OCI-LY3 (cell line): ENCODE measurements around the gene HOXA6.

Source experiments
- H2AFZ ChIP-seq: fragments of 200-600, 300-600 bp; shearing (Covaris generic); 2 replicates; pipeline ENCODE4 v1.6.0; 2014; ENCODE audit warnings: antibody characterized with exemption, low read depth, low read length
- H3K27ac ChIP-seq: fragments of 200-600, 300-600 bp; sonication (generic); 2 replicates; pipeline ENCODE4 v1.5.1; 2014; ENCODE audit warnings: mild to moderate bottlenecking, low read length, moderate library complexity, mixed read lengths
- H3K27me3 ChIP-seq: fragments of 200-600, 300-600 bp; sonication (generic); 2 replicates; pipeline ENCODE4 v1.6.1; 2014; ENCODE audit warnings: low read depth, low read length, mixed read lengths
- H3K36me3 ChIP-seq: fragments of 200-600, 300-600 bp; sonication (generic); replicated peaks from 2 replicates; pipeline ENCODE3; 2014; ENCODE audit warnings: low read depth, low read length, mixed read lengths
- H3K4me1 ChIP-seq: fragments of 300-600, 200-600 bp; sonication (generic); 2 replicates; pipeline ENCODE4 v1.6.1; 2014; ENCODE audit warnings: low read length, mixed read lengths
- H3K4me2 ChIP-seq: fragments of 200-600, 300-600 bp; sonication (generic); 2 replicates; pipeline ENCODE4 v1.6.1; 2014; ENCODE audit warnings: low read length, mixed read lengths
- H3K4me3 ChIP-seq: fragments of 300-600, 200-600 bp; sonication (generic); 2 replicates; pipeline ENCODE4 v1.5.1; 2014; ENCODE audit warnings: antibody characterized with exemption, mild to moderate bottlenecking, low read length, moderate library complexity
- H3K79me2 ChIP-seq: fragments of 300-600, 200-600 bp; shearing (Covaris generic); 2 replicates; pipeline ENCODE4 v1.6.1; 2014; ENCODE audit warnings: mild to moderate bottlenecking, low read length, mixed read lengths
- H3K9ac ChIP-seq: fragments of 300-600, 200-600 bp; shearing (Covaris generic); 2 replicates; pipeline ENCODE4 v1.6.0; 2014; ENCODE audit warnings: mild to moderate bottlenecking, low read length, moderate library complexity
- H3K9me3 ChIP-seq: fragments of 200-600, 300-600 bp; shearing (Covaris generic); 2 replicates; pipeline ENCODE4 v1.6.1; 2014; ENCODE audit warnings: low read length, mixed read lengths; ENCODE audit not compliant: insufficient read depth
- H4K20me1 ChIP-seq: fragments of 200-600, 300-600 bp; sonication (generic); 2 replicates; pipeline ENCODE4 v1.6.1; 2016; ENCODE audit warnings: low read length, mixed read lengths; ENCODE audit not compliant: insufficient read depth
- CTCF ChIP-seq: fragments of 200-600, 300-600 bp; sonication (generic); IDR thresholded peaks from 2 replicates; pipeline ENCODE4 v1.5.1; 2014; ENCODE audit warnings: antibody characterized with exemption, low read length, low read depth
- EZH2phosphoT487 ChIP-seq: fragments of 200-600 bp; shearing (Covaris generic); IDR thresholded peaks from 2 replicates; pipeline ENCODE4 v1.6.1; 2018; ENCODE audit warnings: antibody characterized with exemption, mixed run types, low read depth

Gene HOXA6

GRCh38 chr7:27159266-27160144 lies 11.9 kb upstream of the HOXA6 start:
- Histone ChIP-seq H3K27ac (no peak overlapping the region), H4K20me1 (no peaks in the 10 kb centered on the region)

DNA sequence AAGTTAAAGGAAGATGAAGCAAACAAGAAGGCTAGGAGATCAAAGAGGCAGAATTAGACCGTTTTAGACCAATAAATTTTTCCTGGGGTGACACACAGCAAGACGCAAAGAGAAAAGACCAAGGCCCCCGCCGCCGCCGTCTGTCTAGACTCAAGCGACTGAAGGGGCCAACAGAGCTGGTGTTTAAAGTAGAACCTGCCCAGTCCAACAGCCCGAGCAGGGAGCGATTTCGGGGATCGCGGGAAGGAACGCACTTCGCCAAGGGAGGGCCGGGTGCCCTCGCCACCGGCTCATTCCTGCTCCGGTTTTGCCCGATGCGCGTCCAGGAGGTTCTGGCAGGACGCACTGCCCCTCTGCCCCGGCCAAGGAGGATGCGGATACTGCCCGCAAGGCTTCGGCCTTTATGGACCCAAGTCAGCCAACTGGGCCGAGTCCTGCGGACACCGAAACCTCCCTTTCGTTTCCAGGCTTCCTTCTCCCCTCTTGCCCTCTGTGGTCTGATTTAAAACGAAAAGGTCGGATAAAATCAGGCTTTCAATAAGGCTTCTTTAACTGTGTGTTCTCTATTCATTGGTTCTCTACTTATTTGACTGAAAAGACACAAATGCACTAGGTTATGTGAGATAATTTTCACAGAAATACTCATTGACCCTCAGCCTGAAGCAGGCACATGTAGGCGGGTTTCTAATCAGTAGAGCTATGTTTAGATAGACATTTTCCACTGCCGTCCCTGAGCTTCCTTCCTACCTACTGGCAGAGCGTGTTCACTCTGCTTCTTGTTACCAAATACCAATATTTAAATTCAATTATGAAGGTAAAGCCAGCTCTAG lies 11.1 kb upstream of the HOXA6 start:
- Histone ChIP-seq H3K27me3 (no peaks in the 10 kb centered on the region), H4K20me1 (no peaks in the 10 kb centered on the region), H3K36me3 (no peaks in the 10 kb centered on the region), H2AFZ (no peak overlapping the region), H3K79me2 (no peaks in the 10 kb centered on the region), H3K4me3 (no peak overlapping the region), H3K4me1 (0 out of 2 replicates have a peak, but pooled peaks cover 5% of the 10 kb centered on the region), H3K27ac (no peak overlapping the region), H3K9me3 (no peaks in the 10 kb centered on the region), H3K9ac (no peak overlapping the region), H3K4me2 (no peak overlapping the region)
- TF ChIP-seq EZH2phosphoT487 (no peak), CTCF (no peak)

More at GRCh38 chr7:27159266-27160144, 11.9 kb upstream of the HOXA6 start:
- H2AFZ ChIP-seq: no peak overlapping the region
- no peaks in the 10 kb centered on the region for H3K27me3 ChIP-seq
- H3K9me3 ChIP-seq: no peaks in the 10 kb centered on the region
- peak overlapping the region; percentile 96 for H3K4me2 ChIP-seq
- H3K4me1 ChIP-seq: 0 out of 2 replicates have a peak, but pooled peaks cover 5% of the 10 kb centered on the region
- H3K79me2 ChIP-seq: no peaks in the 10 kb centered on the region
- no peaks in the 10 kb centered on the region for H3K36me3 ChIP-seq
- TF ChIP-seq CTCF (no peak), EZH2phosphoT487 (no peak)
- peak overlapping the region; percentile 82; the same call in 1 of the 2 replicates for H3K9ac ChIP-seq
- peak overlapping the region; percentile 99 for H3K4me3 ChIP-seq

DNA sequence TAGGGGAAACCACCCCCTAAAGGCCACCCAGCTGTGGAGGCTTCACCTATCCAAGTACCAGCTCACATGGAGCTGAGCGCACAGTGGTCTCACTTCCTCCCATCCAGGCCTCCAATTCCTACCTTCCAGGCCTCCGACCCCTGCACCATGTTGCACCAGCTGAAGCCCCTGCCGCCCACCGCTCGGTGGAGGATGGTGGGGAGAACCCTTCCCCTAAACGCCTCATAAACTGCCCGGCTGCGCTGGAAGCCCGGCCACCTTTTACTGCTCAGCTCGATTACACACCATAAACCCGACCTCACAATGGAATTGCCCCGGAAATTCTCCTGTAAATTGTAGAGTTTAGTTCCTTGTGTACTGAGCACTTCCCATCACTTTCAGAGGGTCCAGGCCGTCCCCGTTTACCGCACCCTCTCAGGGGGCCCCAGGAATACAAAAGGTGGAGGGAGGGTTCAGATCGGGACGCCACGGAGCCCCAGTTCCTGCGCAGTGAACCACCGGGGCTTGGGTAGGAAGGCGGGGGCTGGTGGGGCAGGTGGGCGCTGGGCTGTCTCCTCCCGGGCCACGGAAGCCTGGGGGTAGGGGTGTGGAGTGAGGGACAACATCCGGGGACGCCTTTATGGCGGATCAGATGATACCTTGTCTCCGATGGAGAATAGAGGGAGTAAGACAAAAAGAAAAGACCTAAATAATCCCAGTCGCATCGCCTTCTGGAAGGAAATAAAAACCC lies 10.3 kb upstream of the HOXA6 start:
- H3K4me3 ChIP-seq: no peak overlapping the region
- H3K9ac ChIP-seq: no peak overlapping the region
- no peaks in the 10 kb centered on the region for H4K20me1 ChIP-seq
- H3K27ac ChIP-seq: no peak overlapping the region
- no peaks in the 10 kb centered on the region for H3K27me3 ChIP-seq
- H2AFZ ChIP-seq: no peak overlapping the region
- H3K9me3 ChIP-seq: no peaks in the 10 kb centered on the region
- 0 out of 2 replicates have a peak, but pooled peaks cover 5% of the 10 kb centered on the region for H3K4me1 ChIP-seq
- H3K79me2 ChIP-seq: no peaks in the 10 kb centered on the region
- H3K36me3 ChIP-seq: no peaks in the 10 kb centered on the region
- no peak for TF ChIP-seq EZH2phosphoT487
- no peak for TF ChIP-seq CTCF
- no peak overlapping the region for H3K4me2 ChIP-seq
